Measurements from ENCODE around the gene ACSL6.

The ACSL6 gene, protein sequence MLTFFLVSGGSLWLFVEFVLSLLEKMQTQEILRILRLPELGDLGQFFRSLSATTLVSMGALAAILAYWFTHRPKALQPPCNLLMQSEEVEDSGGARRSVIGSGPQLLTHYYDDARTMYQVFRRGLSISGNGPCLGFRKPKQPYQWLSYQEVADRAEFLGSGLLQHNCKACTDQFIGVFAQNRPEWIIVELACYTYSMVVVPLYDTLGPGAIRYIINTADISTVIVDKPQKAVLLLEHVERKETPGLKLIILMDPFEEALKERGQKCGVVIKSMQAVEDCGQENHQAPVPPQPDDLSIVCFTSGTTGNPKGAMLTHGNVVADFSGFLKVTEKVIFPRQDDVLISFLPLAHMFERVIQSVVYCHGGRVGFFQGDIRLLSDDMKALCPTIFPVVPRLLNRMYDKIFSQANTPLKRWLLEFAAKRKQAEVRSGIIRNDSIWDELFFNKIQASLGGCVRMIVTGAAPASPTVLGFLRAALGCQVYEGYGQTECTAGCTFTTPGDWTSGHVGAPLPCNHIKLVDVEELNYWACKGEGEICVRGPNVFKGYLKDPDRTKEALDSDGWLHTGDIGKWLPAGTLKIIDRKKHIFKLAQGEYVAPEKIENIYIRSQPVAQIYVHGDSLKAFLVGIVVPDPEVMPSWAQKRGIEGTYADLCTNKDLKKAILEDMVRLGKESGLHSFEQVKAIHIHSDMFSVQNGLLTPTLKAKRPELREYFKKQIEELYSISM

DNA sequence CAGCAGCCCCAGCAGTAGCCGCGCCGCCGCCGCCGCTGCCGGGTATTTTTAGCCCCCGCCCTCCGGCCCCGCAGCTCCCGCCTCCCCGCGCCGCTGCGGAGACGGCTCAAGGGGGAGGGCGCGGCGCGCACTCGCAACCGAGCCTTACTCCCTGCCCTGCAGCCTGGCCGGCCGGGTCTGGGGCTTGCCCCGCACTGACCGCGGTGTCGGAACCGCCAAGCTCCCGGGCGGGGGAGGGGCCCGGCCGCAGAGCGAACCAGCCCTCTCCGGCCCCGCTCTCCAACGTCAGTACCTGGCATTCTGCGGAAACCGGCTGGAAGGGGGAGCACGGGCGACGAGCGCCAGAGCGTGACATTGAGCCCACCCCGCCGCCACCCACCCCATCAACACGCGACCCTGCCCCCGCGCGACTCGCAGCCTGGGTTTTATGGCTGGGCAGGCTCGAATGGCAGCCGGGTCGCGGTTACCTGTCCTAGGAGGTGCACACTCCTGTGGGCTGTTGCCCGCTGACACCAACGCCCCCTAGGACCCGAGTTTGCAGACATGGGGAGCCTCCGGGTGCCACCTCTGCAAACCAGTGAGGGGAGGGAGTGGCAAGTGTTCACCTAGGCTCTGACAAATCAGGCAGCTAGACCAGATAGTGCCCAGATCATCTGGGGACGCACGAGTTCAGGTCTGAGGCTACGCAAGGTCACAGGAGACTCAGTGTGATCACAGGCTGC lies at the start of gene ACSL6:
TSS of gene ACSL6 (minus strand) at position 37 of the 722 bp plus-strand sequence. CDS start 105 bp downstream, outside the sequence.
- peak; percentile 16 for DNase-seq (ENCODE audit: low spot score)

DNA sequence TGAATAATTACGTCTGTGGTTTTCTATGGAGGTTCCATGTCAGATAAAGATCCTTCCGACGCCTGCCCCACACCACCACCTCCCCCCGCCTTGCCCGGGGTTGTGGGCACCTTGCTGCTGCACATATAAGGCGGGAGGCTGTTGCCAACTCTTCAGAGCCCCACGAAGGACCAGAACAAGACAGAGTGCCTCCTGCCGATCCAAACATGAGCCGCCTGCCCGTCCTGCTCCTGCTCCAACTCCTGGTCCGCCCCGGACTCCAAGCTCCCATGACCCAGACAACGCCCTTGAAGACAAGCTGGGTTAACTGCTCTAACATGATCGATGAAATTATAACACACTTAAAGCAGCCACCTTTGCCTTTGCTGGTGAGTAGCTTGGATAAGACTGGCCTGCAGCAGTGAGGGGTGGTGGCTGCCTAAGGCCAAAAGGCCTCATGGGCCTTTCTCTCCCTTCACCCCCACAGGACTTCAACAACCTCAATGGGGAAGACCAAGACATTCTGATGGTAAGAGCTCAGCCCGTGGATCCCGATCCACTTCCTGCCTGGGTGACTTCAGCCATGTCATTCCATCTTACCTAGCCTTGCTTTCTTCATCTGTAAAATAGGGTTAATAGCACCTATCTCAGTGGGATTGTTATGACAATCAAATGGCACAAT lies 49.2 kb upstream of the ACSL6 start, which contains the start of gene IL3:
TSS of gene IL3 (plus strand) at position 155 of the 661 bp plus-strand sequence. CDS start at position 207, 52 bp downstream.
- DNase-seq (ENCODE audit: low spot score), result no peak

DNA sequence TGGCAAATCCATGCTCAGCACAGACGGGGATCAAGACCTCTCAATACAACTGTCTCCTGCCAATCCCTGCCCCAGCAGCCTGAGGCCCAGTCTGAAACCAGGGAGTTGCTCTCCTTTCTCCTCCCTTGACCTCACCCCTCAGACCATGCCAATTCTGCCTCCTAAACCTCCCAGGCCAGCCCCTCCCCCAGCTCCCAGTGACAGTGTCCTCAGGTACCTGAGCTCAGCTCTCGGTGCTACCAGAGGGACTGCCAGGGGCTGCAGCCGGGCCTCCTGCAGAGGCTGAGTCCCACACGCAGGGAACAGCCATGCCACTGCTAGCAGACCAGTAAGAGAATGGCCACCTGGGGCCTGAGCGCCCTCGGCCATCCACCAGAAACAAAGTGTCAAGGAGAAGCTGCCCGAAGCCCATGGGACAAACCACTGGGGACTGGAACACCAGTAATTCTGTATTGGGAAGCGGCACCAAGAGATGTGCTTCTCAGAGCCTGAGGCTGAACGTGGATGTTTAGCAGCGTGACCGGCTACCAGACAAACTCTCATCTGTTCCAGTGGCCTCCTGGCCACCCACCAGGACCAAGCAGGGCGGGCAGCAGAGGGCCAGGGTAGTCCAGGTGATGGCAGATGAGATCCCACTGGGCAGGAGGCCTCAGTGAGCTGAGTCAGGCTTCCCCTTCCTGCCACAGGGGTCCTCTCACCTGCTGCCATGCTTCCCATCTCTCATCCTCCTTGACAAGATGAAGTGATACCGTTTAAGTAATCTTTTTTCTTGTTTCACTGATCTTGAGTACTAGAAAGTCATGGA lies 48.4 kb upstream of the ACSL6 start:
- DNase-seq (ENCODE audit: low spot score), result no peak

DNA sequence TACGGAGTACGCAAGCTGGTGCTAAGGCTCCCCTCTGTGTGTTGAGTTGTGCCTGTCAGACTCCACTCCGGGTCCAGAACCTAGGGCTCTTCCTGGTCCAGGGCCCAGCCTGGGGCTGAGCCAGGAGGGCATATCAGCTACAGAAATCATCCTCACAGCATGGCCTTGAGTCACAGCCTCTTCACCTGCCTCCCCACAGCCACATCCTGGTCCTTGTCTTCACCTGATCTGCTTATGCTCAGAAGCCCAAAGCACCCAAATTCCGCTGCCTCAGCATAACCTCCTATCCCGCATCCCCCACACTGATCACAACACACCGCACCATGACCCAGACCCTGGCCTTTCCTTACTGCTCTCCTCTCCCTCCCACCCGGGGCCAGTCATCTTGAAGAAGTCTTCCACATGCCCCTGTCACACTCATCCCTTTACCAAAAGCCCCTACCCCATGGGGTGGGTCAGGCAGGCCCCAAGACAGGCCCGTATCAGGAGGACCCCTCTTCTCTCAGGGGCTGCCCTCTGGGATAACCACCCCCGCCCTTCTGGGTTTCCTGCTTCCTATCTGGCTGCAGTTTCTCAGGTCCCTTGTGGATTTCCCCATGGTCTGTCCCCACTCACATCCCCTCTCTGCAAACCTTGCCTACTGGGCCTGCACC lies 47.7 kb upstream of the ACSL6 start:
- no peak for DNase-seq (ENCODE audit: low spot score)

DNA sequence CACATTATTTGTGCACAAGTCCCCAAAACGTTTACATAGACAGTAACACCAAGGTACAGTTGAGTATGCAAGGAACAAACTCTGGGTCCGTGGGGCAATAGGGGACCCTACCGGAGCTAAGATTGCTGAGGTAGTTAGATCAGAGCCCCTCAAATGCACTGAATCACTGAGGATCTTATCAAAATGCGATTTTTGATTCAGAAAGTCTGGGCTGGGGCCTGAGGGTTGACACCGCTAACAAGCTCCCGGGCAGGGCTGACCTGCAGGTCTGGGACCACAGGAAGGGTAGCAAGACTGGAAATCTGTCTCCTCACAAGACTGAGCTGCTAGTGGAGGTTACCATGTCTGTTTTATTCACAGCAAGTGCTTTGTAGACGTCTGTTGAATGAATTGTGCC lies 47.2 kb upstream of the ACSL6 start:
- no peak for DNase-seq (ENCODE audit: low spot score)

DNA sequence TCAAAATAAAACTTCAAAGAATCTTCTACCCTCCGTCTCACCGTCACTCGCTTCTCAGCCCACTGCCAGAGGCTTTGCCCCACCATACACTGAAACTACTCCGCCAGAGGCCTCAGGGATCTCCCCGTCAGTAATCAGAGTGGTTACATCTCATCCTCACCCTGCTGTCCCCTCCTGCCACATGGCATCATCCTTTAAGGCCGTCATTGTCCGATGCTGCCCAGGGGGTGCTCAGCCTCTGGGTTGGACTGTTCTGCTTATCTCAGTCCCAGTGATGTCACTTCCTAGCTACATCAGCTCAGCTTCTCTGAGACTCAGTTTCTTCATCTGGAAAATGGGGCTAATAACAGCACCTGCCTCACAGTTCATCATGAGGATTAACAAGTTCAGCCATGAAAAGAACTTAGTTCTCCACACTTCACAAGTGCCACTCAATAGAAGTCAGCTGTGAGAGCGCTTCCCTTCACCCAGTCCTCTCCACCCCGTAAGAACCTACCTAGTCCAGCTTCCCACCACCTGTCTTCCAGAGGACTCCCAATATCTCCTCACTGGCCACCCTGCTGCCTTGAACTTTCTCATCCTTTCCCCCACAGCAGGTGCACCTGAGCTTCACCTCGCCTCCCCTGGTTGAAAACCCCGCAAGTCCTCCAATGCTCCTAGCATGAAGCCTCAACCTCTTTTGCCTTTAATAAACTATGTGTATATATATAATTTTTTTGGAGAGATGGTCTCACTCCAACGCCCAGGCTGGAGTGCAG lies 46.2 kb upstream of the ACSL6 start:
- DNase-seq (ENCODE audit: low spot score), result no peak

DNA sequence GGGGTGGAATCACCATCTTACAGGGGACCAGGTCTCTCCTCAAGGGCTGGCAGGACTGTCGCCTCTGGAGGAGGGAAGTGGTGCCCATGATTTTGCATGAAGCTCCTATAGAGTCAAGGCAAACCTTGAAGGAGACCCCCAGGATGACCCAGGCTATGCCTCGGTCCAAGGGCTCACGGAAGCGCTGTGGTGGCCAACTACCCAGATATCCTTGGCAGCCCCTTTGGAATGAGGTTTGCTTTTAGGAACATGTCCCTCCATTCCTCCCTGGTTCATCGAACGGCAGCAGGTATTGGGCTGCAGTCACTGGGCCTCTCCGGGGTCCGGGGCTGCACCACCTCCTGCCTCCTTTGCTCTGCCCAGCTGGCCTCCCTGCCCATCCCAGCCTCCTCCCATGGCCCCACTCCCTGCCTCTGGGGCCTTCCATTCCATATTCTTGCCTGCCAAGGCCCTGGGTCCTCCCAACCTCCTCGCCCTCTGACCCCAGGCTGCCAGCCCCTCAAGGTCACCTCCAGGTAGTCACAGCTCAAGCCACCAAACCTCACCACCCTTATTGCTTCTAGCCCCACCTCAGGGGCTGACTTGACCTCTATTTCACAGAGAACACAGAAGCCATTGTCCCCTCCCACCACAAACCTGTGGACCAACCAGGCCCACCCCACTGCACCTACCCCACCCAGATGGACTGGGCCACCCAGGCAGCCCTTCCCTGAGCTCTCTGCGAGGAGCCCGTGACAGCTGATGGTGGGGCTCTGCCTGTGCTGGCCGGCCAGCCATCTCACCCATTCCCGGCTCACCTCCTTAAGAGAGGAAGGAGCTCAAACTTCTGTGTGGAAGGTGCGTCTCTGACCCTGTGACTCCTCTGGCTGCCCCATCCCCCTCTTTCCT lies 45.4 kb upstream of the ACSL6 start:
- DNase-seq (ENCODE audit: low spot score), result no peak

DNA sequence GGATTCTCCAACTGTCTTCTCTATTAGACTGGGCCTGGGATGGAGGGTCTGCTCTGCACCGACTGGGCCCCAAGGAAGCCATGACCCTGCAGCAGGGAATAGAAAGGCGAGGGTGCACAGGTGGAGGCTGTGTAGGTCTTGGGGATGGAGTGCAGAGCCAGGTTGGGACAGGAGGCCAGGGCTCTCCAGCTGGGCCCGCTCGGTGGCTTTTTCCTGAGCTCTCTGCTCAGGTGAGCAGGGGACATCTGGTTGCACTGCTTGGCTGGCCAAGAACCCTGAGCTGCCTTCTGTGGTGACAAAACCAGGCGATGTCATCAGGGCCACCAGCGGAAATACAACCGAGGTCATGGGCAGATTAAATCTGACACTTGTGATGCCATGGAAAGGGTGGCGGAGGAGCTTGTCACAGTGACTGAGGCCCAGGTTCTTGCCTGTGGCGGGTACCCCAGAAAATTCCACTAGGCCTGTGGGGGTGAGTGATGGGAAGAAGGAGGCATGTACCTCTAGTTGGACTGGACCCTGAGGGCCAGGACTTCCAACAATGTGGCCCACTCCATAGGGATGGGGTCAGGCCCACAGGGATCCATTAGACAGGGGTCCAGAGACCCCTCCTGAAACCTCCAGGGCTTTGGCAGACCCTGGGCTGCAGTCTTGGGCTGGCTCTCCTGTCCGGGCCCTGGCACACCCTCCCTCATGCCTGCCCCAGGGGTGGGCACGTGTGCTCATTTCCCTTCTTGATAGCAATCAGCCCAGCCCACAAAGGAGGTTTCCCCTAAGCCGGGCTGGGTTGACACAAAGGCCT lies 44.6 kb upstream of the ACSL6 start:
- DNase-seq (ENCODE audit: low spot score), result no peak

DNA sequence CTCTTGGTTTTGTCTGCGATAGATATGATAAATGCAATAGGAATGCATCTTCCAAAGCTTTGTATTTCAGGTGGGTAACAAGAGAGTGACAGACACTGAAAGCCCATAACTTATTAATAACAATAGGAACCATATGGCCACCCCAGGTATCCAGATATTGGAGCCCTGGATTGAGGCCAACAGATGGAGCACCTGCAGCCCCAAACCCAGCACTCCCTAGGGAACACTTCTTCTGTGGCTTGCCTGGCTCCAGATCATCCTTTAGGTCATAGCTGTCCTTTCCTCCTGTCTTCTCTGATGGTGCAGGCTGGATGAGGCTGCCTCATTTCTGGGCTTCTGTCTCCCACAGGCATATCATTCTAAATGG lies 44.0 kb upstream of the ACSL6 start:
- DNase-seq (ENCODE audit: low spot score), result no peak

DNA sequence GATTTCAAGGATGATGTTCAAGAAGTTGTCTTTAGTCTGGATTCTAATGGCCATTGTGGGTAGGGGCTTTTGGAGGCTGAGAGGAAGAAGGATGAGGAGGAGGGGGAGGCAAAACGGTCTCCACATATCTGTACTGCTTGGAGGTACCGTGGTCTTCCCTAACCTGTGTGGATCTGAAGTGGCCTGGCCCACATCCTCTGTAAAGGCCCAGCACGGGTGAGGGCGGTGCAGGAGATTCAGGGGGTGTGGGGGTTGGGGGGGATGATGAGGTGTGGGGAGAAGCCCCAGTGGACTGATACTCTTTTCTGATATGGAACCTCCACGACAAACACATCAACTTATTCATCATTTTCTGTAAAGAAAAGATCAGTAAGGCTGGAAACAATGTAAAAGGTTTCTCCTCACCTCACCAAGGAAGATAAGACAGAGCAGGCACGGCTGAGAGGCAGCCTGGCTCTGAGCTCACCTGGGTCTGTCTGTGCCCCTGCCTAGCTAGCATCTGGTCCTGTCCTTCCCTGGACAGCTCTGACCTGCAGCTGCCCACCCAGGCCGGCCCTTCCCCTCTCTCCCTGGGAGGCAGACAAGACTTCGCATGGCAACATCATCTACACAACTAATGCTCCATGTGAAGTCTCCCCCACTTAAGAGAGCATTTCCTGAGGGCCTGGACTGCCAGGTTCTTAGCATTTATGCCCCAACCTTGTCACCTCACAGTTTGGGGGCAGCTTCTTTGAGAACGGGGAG lies 43.4 kb upstream of the ACSL6 start:
- DNase-seq (ENCODE audit: low spot score), result no peak

DNA sequence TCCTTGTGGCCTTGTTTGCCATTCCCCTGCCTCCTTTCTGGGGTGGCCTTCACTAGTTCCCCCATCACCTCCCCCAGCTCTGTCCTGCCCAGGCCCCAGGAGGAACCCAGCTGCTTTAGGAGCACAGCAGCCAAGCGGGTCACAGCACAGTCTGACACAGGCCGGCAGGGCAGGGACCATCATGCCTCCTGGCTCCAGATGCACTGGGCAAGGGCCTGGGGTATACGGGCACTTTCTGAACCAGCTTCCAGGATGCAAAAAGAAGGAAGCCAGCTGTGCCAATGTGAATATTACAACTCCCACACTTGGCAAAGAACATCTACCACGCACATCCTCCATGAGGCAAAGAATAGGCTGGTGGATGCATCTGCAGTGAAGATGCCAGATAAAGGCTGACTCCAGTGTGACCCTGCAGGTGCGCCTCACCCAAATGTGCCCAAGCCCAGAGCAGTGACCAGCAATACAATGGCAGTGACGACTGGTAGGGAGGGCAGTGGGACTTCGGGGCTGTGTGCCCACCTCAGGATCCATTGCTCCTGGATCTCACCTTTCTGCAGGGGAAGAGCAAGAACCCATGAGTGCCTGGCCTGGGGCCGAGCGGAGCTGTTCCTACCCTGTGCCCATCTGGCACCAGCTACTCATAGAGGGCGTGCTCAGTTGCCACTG lies 42.7 kb upstream of the ACSL6 start:
- no peak for DNase-seq (ENCODE audit: low spot score)

DNA sequence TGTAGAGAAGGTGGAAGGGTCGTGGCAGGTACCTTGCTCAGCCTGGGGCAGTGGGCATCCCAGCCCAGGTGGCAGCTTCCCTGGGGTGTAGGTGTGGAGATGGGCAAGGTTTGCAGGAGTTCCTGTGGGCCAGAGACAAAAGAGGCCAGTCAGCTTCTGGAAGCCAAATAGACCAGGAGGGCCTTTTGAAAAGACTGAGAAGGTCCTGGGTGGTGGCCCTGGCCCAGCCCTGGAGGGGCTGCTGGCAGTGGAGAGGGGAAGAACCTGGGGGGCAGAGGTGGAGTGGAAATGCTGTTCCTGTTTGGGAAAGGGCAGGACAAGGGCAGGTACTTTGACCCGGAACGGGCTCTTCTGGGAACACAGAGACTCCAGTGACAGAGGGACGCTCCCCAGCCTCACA lies 42.0 kb upstream of the ACSL6 start:
- no peak for DNase-seq (ENCODE audit: low spot score)

DNA sequence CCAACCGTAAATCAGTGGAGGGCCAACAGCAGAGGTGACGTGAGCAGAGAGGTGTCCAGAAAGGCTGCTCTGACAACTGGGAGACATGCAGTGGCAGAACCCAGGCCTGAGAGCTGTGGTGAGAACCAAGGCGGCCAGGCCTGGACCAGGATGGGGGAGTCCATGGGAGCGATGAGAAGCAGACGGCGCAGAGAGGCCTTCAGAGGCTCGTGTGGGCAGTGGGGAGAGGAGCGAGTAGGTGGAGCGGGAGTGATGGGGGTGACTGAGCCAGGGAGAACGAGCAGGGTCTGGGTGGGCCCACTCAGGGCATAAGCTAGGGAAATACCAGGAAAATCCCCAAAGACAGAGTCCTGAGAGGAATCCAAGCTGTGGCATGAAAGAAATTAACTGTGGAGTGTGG lies 41.1 kb upstream of the ACSL6 start:
- no peak for DNase-seq (ENCODE audit: low spot score)

DNA sequence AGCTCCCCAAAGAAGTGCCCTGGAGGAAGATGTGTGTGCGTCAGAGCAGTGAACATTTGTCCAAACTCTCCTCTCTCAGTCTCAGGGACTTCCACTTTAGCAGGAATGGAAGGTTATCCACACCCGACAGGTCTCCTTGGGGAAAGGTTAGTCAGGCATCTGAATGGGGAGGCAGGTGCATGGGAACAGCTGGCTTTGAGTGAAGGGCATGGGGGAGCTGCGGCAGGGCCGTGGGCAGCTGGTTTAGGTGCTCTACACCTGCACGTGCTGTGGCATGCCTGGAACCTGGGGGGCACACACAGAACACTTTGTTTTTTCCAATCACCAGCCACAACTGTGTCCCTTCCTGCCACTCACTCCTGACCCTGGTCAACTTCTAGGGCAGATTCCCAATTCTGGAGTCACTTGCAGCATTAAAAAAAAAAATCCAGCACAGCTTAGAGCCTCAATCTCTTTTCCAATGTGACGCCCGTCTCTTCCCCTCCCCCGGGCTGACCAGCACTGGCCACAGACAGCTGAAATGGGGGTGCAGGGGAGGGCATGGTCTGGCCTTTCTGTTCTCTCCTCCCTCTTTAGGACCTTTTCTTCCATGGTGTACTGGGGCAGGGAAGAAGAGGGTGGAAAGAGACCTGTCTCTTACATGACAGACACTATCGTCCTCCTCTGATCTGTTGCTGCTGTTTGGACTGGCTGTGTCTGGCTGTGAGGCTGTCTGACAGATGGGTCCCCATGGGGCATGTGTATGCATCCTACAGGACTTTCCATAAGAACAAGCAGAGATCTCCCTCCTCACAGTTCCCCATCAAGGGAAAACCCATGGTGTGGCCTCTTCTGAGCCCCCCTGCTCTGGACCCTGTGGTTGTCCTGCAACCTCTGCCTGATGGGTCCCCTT lies 39.4 kb upstream of the ACSL6 start:
- no peak for DNase-seq (ENCODE audit: low spot score)

DNA sequence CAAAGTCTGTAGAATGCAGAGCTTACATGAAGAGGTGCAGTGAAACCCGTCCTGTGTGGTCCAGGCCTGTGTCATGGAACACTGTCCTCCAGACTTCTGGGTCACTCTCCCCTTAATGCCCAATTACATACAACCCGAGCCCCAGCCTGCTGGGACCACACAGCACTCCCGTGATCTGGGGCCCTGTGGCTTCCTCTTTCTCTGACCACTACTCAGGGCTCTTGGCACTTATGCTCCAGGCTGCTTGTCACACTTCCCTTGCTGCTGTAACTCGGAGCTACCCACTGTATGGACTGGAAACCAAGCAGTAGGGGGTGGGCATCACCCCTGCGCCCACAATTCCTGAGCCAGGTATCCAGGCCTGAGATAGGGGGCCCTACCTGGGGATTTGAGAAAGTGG lies 38.7 kb upstream of the ACSL6 start:
- no peak for DNase-seq (ENCODE audit: low spot score)

DNA sequence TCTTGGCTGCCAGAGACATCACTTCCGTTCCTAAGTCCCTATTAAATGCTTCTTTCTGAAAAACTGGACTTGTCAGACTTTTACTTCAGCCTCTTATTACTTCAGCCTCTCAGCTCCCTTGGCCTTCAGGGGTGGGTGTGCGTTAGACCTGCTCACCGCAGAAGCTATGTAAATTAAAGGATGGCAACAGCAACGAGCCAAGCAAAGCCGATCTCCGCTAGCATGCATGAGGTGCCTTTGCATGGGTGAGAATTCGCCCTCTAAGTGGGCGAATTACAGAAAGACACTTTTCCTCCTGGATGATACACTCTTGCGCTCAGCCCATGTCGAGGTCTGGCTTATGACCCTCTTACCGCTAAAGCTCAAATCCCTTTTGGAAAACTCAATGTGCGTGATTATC lies 38.1 kb upstream of the ACSL6 start:
- DNase-seq (ENCODE audit: low spot score), result no peak
